GM18526 (cell line): ENCODE measurements around the gene LIME1.

Experiments
- POLR2A ChIP-seq: IDR thresholded peaks from 3 replicates; pipeline ENCODE4 v1.6.1; 2011; ENCODE audit not compliant: insufficient read length; ENCODE audit errors: extremely low read depth

The LIME1 gene, protein sequence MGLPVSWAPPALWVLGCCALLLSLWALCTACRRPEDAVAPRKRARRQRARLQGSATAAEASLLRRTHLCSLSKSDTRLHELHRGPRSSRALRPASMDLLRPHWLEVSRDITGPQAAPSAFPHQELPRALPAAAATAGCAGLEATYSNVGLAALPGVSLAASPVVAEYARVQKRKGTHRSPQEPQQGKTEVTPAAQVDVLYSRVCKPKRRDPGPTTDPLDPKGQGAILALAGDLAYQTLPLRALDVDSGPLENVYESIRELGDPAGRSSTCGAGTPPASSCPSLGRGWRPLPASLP

DNA sequence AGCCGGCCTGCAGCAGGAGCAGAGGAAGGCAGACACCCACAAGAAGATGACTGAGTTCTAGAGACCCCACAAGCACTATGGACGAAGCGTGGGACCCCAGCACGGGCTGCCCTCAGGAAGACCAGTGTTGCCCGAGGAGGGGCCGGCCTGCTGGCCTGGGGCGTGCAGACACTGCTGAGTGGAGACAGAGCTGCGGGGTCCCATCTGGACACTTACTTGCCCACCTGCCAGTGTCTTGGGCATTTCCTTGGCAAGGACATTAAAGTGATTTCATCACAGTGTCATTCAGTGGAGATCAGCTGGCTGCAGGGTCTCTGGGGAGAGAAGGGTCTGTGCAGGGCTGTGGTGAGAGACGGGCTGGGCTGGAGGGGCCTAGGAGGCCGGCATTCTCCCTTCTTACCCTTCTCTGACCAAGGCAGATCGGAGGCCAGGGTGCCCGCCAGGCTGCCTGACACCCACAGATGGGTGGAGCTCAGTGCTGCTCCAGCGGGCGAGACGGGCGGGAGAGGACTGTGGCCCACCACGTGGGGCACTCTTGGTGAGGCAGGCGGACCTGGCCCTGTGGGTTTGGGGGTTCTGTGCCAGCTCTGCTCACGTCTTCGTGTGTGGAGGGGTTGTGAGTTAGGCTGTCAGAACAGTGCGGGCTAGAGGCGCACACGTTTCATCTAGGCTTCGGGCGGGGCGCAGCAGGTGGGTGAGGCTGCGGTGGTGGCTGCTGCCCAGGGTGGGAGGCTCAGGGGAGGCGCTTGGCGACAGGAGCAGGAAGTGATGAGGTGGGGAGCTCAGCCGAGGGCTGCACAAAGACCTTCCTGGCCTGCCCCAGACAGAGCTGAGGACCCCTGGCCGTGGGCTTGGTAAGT, at the start of gene LIME1:
TSS of gene LIME1 (plus strand) at position 806 of the 860 bp plus-strand sequence. CDS start 886 bp downstream, outside the sequence.
- peak; percentile 49 for TF ChIP-seq POLR2A

DNA sequence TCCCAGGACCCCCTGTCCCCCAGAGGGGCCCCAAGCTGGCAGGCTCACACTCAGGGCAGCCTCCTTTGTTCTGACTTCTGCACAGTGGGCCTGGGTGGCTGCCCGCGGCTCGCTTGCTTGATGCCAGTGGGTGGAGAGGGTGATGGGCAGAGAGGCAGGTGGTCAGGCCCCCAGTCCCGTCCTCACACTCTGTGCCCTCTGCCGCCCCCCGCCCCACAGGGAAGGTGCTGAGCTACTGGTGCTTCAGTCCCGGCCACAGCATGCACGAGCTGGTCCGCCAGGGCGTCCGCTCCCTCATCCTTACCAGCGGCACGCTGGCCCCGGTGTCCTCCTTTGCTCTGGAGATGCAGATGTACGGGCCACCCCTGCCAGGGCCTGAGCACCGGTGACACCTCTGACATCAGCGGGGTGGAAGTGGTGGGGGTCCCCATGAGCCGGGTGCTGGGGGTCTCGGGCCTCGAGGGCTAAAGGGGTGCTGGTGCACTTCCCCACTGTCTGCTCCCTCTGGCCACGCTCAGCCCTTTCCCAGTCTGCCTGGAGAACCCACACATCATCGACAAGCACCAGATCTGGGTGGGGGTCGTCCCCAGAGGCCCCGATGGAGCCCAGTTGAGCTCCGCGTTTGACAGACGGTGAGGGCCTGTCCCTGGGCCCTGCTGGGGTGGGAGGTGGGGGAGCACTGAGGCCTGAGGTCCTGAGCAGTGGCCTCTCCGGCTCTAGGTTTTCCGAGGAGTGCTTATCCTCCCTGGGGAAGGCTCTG, 48.9 kb upstream of the LIME1 start:
- no peak for TF ChIP-seq POLR2A

DNA sequence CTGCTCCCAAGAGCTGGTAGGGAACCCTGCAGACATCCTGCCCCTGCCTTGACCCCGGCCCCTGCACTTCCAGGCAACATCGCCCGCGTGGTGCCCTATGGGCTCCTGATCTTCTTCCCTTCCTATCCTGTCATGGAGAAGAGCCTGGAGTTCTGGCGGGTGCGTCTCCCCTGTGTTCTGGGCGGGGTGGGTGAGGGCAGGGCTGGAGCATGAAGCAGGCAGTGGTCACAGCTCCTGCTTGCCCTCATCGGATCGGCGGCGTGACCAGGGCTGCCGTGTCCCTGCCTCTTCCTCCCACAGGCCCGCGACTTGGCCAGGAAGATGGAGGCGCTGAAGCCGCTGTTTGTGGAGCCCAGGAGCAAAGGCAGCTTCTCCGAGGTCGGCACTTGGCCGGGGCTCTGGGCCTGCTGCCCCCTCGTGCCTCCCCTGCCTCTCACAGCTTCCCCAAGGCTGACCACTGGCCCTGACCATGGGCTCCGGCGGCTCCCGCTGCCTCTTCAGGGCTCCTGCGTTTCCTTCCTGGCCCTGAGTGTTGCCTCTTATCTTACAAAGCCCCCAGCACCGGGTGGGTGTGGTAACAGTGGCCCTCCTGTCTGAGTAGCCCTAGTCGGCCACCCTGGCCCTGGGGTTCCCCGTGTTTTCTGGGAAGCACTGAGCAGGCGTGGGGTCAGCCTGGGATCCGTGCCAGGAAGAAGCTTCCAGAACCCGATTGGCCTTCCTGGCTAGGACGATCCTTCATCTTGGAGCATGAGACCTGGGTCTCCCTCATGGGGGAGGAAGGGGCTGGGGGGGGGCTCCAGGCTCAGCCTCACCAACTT, 48.0 kb upstream of the LIME1 start:
- no peak for TF ChIP-seq POLR2A

DNA sequence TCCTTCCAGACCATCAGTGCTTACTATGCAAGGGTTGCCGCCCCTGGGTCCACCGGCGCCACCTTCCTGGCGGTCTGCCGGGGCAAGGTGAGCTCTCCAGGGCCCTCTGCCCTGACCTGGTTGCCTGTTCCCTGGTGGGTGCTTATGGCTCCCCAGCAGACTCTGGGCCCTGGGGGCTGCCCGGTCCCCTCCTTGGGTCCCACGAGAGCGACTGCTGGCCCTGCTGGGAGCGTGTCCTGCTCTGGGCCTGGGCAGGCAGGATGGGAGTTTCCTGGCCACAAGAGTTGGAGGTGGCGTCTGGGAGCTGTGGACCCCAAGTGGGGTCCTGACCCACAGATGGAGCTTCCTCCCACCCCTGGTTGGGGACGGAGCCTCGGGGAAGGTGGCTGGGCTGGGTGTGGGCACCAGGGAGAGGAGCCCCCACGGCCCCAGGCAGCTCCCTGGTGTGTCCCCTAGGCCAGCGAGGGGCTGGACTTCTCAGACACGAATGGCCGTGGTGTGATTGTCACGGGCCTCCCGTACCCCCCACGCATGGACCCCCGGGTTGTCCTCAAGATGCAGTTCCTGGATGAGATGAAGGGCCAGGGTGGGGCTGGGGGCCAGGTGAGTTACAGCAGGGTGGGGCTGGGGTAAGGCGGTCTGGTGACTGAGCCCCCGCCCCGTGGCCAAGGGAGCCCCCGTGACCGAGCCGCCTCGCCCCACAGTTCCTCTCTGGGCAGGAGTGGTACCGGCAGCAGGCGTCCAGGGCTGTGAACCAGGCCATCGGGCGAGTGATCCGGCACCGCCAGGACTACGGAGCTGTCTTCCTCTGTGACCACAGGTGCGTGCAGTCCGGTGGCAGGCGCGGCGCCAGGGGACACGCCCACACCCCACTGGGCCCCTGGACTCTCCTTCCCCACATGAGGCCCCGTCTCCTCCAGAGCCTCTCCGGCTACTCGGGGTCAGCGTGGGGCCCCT, 47.1 kb upstream of the LIME1 start:
- TF ChIP-seq POLR2A, result no peak

DNA sequence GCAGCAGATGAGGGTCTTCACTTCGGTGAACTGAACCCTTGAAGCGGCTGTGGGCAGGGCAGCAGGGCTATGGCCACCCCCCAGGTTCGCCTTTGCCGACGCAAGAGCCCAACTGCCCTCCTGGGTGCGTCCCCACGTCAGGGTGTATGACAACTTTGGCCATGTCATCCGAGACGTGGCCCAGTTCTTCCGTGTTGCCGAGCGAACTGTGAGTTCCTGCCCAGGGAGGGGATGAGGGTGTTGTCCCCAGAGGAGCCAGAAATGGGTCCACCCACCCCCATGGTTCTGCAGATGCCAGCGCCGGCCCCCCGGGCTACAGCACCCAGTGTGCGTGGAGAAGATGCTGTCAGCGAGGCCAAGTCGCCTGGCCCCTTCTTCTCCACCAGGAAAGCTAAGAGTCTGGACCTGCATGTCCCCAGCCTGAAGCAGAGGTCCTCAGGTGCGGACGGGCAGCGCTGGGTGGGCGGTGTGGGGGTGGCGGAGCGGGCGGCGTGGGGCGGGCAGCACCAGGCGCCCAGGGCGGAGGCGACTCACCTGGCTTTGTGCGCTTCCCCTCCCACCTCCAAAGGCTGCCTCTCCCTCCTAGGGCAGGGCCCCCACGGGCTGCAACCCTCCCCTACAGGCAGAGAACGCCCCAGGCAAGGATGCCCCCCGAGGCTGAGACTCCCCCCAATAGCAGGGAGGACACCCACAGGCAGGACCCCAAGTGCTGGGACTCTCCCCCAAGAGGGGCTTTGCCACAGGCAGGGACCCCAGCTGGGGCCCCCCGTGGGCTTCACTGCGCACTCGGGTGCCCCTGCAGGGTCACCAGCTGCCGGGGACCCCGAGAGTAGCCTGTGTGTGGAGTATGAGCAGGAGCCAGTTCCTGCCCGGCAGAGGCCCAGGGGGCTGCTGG, 46.2 kb upstream of the LIME1 start:
- no peak for TF ChIP-seq POLR2A

DNA sequence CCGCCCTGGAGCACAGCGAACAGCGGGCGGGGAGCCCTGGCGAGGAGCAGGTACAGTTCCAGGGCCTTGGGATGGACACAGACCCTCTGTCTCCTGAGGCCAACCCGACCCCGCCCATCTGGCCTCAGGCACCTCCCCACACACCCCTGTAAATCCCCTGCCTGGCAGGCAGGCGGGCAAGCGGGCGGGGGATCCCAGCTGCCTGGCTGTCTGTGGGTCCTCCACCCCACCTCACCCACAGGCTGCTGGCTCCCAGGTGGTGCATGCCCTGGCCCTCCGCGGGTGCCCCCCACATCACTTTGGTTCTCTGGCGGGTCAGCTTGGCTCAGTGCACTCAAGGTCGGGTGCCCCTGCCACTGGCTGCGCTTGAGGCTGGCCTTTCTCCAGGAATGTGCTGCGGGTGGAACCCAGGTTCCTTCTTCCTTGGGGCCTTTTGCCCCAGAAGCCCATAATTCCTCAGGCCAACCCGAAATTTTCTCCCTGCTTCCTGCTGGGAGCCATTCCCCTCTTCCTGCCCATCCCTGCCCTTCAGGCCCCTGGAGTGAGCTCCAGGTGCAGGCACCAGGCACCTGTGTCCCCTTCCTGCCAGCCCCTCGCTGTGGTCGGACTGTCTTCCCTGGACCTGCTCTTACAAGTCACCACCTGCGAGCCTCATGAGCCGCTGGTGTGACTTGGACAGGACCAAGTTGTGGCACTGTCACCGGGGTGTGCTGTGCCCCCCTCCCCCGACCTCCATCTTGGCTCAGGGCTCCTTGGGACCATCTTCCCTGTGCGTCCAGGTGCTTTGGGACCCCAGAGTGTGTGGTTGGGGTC, 45.4 kb upstream of the LIME1 start:
- TF ChIP-seq POLR2A, result no peak

DNA sequence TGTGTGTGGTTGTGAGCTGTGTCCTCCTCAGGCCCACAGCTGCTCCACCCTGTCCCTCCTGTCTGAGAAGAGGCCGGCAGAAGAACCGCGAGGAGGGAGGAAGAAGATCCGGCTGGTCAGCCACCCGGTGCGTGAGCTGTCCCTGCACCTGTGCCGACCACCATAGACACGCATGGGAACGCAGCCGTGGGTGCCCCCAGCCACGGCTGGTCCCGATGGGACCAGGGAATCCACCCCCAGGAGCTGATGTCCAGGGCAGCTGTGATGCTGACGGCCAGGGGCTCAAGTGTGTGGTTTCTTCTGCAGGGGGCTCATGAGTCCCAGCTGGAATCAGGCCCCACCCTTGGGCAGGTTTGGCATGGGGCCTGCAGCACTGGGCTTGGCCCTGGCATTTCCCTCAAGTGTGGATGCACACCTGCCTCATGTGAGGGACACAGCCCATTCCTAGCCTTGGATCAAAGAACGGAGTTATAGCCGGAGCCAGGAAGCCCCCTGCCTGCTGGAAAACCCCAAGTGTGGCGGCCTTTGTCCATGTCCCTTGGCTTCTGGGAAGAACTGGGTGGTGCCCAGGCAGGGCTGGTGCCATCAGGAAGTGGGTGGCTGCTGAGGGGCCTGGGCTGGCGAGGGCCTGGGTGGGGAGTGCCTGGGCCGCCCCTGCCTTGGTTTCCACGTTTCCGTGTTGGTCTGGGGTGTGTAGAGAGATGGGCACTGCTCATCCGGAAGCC, 44.6 kb upstream of the LIME1 start:
- TF ChIP-seq POLR2A, result no peak

DNA sequence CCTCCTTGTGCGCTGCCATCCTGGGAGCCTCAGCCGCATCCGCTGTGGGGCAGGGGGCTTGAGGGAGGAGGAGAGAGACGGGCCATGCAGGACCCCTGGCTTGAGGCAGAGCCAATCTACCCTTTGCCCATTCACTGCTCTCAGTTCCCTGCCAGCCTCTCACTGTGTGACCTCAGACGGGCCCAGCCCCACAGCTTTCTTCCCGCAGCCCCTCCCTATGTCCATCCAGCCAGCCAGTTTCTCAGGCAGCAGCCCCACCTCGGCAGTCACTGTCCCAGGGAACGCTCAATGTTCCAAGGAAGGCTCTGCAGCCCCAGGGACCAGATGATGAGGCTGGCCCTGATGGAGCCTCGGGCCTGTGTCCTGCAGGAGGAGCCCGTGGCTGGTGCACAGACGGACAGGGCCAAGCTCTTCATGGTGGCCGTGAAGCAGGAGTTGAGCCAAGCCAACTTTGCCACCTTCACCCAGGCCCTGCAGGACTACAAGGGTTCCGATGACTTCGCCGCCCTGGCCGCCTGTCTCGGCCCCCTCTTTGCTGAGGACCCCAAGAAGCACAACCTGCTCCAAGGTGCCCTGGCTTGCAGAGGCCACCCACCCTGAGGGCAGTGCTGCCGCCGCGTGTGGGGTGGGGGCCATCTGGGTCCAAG, 43.9 kb upstream of the LIME1 start:
- no peak for TF ChIP-seq POLR2A

DNA sequence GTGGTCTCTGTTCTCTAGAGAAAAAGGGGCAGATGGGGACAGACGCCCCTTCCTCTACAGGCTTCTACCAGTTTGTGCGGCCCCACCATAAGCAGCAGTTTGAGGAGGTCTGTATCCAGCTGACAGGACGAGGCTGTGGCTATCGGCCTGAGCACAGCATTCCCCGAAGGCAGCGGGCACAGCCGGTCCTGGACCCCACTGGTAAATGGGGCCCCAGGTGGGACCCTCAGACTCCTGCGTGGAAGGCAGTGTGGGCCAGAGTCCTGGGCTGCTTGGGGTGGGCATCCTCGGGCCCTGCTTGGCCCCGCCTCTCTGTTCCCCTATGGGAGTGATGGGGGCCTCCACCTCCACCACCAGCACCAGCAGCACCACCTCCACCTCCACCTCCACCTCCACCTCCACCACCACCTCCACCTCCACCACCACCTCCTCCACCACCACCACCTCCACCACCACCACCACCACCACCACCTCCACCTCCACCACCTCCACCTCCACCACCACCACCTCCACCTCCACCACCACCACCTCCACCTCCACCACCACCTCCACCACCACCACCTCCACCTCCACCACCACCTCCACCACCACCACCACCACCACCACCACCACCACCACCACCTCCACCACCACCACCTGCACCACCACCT, 43.3 kb upstream of the LIME1 start:
- TF ChIP-seq POLR2A, result no peak
